Aorta (tissue), 5 donors: ENCODE results near the gene TNFSF9. TPM values are rescaled to one million over a fixed set of nuclear protein-coding genes. Genes with fewer than 3 reads are reported as not detected.
"Not testable (repeated sequence)": the region's sequence is repeated elsewhere in the genome, so short reads cannot be mapped to it uniquely, and the experiment has no call there.

ENCODE experiments used
- ATAC-seq: fragments of 200-7000 bp; cut with Tn5 transposase; one replicate; pipeline ENCODE4 v1.9.1; 2022; ENCODE audit warnings: moderate library complexity; ENCODE audit not compliant: low FRiP score
- DNase-seq, 2 donors: peaks; one replicate each; pipeline ENCODE4 v3.0.0-alpha.2; 2020
- H3K27ac ChIP-seq, 2 donors: one replicate each; pipeline ENCODE4 v1.5.1; 2013; ENCODE audit warnings: low read length in 2 of 2, mild to moderate bottlenecking in 2 of 2, moderate library complexity in 2 of 2, control low read depth in 1 of 2, inconsistent platforms in 1 of 2, low read depth in 1 of 2
- H3K27me3 ChIP-seq, 2 donors: one replicate each; pipeline ENCODE4 v1.6.1; 2013; ENCODE audit warnings: control low read depth in 1 of 2, low read length in 1 of 2, mild to moderate bottlenecking in 1 of 2, moderate library complexity in 1 of 2; ENCODE audit not compliant: insufficient read depth in 2 of 2, control insufficient read depth in 1 of 2
- H3K36me3 ChIP-seq, 2 donors: one replicate each; pipeline ENCODE4 v1.6.1; 2013; ENCODE audit warnings: control low read depth in 1 of 2, low read length in 1 of 2, mild to moderate bottlenecking in 1 of 2; ENCODE audit not compliant: insufficient read depth in 2 of 2, control insufficient read depth in 1 of 2
- H3K4me1 ChIP-seq, 2 donors: one replicate each; pipeline ENCODE4 v1.6.1; 2013; ENCODE audit warnings: low read length in 2 of 2, control low read depth in 1 of 2, mild to moderate bottlenecking in 1 of 2, moderate library complexity in 1 of 2; ENCODE audit not compliant: insufficient read depth in 2 of 2, control insufficient read depth in 1 of 2
- H3K4me3 ChIP-seq, 2 donors: one replicate each; pipeline ENCODE4 v1.5.1; 2013; ENCODE audit warnings: low read length in 2 of 2, control low read depth in 1 of 2, mild to moderate bottlenecking in 1 of 2
- H3K9me3 ChIP-seq: one replicate; pipeline ENCODE4 v1.6.1; 2013; ENCODE audit warnings: mild to moderate bottlenecking, low read length; ENCODE audit not compliant: control insufficient read depth
- WGBS, 2 donors: extraction: QIAGEN DNeasy Blood & Tissue Kit; methylation state at CpG; one replicate each; pipeline ENCODE4 v1.1.7; 2013; 5-methylcytosine and 5-hydroxymethylcytosine counted together
- intact Hi-C, 2 donors: fragments of 100-400 bp; cut with DNase I; formaldehyde crosslinking; loops; one replicate each; pipeline versions ENCODE4 v1.14.2 to v1.15.0; 2022
- polyA plus RNA-seq, 2 donors: library from polyadenylated mRNA; stranded (reverse); fragments of 200-250 nt; gene quantifications; one replicate each; pipeline ENCODE4 v1.2.3, GENCODE V29; 2013
- total RNA-seq, 2 donors: library from RNA; stranded (reverse); fragmentation: NEBNext Ultra II Directional; extraction: Animal tissue kit (Norgen Biotek cat#: 25700); gene quantifications; one replicate each; pipeline ENCODE4 v1.2.1, GENCODE V29; 2021
- donor health status: healthy with polysubstance abuse.
- donor health status: Bipolar disorder and iron deficiency.
- donor health status: DM: no; HTN: no; CAD: no.
- donor health status: DM: no; HTN: no; CAD: no.
- donor health status: DM: yes; HTN: yes; CAD: no.

The TNFSF9 gene
- total and polyA plus RNA-seq, 4 donors, result 1.2 to 1.6 TPM; not detected in 2

DNA sequence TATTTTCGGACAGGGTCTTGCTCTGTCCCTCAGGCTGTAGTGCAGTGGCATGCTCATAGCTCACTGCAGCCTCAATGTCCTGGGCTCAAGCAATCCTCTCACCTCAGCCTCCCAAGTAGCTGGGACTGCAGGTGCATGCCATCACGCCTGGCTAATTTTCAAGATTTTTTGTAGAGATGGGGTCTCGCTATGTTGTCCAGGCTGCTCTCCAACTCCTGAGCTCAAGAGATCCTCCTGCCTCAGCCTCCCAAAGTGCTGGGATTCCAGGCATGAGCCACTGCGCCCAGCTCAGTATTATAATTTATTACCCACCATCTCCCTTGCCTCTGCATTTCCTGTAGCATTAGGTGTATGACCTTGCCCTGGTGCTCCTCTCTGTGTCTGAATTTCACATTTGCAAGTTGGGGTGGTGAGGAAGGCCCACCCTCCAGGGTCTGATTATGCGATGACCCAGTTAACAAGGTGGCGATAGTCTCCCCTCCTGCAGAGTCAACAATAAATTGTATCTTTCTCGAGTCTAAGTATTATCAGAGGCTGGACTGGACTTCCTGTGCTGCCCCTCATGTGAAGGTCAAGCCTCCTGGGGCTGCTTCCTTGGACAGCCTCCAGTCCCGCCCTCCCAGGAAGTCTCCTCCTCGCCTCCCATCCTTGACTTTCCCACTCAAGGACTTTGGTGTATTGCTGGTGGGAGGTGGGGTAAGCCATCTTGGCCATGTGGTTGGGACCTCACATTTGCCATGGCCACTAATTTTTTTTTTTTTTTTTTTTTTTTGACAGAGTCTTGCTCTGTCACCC lies 27.2 kb upstream of the TNFSF9 start:
- intact Hi-C loops, result no loop called here
- Histone ChIP-seq H3K4me3 (no peak overlapping the region), H3K36me3 (no peaks in the 10 kb centered on the region), H3K4me1 (no peaks in the 10 kb centered on the region), H3K9me3 (no peaks in the 10 kb centered on the region), H3K27me3 (no peaks in the 10 kb centered on the region), H3K27ac (no peak overlapping the region)
- DNase-seq (no peak), ATAC-seq (no peak)
- 77 to 79% methylated on average over 9 of the region's 9 CpGs for WGBS, 2 donors

DNA sequence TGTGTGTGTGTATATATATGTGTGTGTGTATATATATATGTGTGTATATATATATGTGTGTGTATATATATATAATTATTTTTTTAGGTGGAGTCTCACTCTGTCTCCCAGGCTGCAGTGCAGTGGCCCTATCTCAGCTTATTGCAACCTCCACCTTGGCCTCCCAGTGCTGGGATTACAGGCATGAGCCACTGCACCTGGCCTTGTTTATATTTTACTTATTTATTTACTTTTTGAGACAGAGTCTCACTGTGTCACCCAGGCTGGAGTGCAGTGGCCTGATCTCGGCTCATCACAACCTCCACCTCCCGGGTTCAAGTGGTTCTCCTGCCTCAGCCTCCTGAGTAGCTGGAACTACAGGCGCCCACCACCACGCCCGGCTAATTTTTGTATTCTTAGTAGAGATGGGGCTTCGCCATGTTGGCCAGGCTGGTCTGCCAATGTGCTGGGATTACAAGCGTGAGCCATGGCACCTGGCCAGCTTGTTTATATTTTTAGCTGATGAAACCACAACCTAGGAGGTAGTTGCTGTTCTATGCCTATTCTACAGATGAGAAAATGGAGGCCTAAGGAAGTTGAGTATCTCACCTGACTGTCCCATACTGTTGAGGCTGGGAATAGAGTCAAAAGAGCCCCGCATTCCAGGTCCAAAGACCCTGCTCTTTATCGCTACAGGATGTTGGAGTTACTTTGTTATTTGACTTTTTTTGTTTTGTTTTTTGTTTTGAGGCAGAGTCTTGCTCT lies 22.6 kb upstream of the TNFSF9 start:
- 84 to 88% methylated on average over 9 of the region's 9 CpGs for WGBS, 2 donors
- DNase-seq, ATAC-seq, H3K4me1 ChIP-seq, intact Hi-C loops, H3K27me3 ChIP-seq, H3K27ac ChIP-seq, H3K4me3 ChIP-seq, H3K9me3 ChIP-seq, H3K36me3 ChIP-seq: not testable (repeated sequence)

- intact Hi-C loops, result no loop called here
- H3K27me3 ChIP-seq, result no peaks in the 10 kb centered on the region
- H3K36me3 ChIP-seq, result no peaks in the 10 kb centered on the region
- DNase-seq (peak in 1 of 2 donors; percentile 54), ATAC-seq (no peak)
- no peak overlapping the region for H3K27ac ChIP-seq
- H3K4me3 ChIP-seq, result no peak overlapping the region
- no peaks in the 10 kb centered on the region for H3K4me1 ChIP-seq
- no peaks in the 10 kb centered on the region for H3K9me3 ChIP-seq
- WGBS, 2 donors, result 48 to 54% methylated on average over 20 of the region's 20 CpGs
Measured at GRCh38 chr19:6509118-6509971, 21.5 kb upstream of the TNFSF9 start.

- no peaks in the 10 kb centered on the region for H3K9me3 ChIP-seq
- intact Hi-C loops, result no loop called here
- H3K27me3 ChIP-seq, result no peaks in the 10 kb centered on the region
- WGBS, 2 donors, result 86 to 88% methylated on average over 7 of the region's 7 CpGs
- no peak for ATAC-seq
- no peak overlapping the region for H3K27ac ChIP-seq
- H3K36me3 ChIP-seq, result no peaks in the 10 kb centered on the region
- no peak for DNase-seq
- no peaks in the 10 kb centered on the region for H3K4me1 ChIP-seq
- no peak overlapping the region for H3K4me3 ChIP-seq
Measured at GRCh38 chr19:6510618-6511017, 20.2 kb upstream of the TNFSF9 start.

DNA sequence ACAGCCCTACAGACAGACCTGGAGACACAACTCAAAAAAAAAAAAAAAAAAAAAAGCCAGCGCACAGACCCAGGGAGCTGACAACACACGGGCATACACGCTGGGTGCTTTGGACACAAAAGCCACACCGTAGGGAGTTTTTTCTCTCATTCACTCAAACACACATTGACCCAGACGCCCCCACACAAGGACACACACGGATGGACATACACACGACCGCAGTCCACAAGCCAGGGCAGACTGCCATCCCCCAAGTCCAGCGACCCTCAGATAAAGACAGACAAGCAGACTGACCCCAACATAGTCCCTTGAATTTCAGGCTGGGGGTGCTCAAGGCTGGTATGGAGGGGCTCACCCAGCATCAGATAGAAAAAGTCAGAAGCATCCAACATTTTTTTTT lies 16.7 kb upstream of the TNFSF9 start:
- WGBS, 2 donors, result 69 to 73% methylated on average over 9 of the region's 9 CpGs
- intact Hi-C loops, result no loop called here
- no peak for ATAC-seq

GRCh38 chr19:6514926-6515544 lies 15.8 kb upstream of the TNFSF9 start:
- no peaks in the 10 kb centered on the region for H3K9me3 ChIP-seq
- WGBS, 2 donors, result 86 to 87% methylated on average over 15 of the region's 15 CpGs
- H3K27me3 ChIP-seq, result no peaks in the 10 kb centered on the region
- no peak overlapping the region for H3K27ac ChIP-seq
- no peaks in the 10 kb centered on the region for H3K4me1 ChIP-seq
- no peaks in the 10 kb centered on the region for H3K36me3 ChIP-seq
- no peak overlapping the region for H3K4me3 ChIP-seq
- no peak for ATAC-seq
- DNase-seq, result no peak
- intact Hi-C loops, result loop anchor here in 1 of 2 donors (5.0 kb wide), 2 partner anchors 117 to 347 kb away; no protein-coding TSS in a partner anchor

More for the DNA sequence above, 16.7 kb upstream of the TNFSF9 start:
- H3K36me3 ChIP-seq, result no peaks in the 10 kb centered on the region
- no peak overlapping the region for H3K4me3 ChIP-seq
- DNase-seq, result no peak
- H3K4me1 ChIP-seq, result no peaks in the 10 kb centered on the region
- H3K27ac ChIP-seq, result no peak overlapping the region
- no peaks in the 10 kb centered on the region for H3K9me3 ChIP-seq
- H3K27me3 ChIP-seq, result no peaks in the 10 kb centered on the region

DNA sequence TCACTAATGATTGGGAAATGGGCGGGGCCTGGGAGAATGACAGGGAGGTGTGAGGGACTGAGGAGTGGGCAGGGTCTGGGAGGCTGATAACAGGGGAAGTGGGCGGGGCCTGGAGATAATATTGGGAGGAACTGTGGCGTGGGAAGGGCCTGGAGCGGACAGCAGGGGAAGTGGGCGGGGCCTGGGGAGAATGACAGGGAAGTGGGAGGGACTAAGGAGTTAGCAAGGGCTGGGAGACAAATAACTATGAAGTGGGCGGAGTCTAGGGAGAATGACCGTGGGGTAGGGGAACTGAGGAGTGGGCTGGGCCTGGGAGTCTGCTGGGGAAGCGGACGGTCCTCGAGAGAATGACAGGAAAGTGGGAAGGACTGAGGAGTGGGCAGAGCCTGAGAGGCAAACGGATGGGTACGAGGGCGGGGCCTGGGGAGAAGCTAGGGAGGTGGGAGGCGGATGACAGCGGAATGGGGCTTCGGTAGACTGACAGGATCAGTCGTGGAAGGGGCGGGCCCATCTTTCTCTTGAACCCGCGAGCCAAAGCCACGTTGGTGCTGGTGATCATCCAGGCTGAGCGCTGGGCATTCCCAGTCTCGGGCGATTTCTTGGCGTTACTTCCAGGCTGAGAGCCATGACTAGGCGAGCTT lies 14.7 kb upstream of the TNFSF9 start:
- Histone ChIP-seq H3K4me3 (peak overlapping the region; percentile 0 to 8), H3K36me3 (no peaks in the 10 kb centered on the region), H3K27ac (no peak overlapping the region), H3K27me3 (no peaks in the 10 kb centered on the region), H3K4me1 (no peaks in the 10 kb centered on the region), H3K9me3 (no peaks in the 10 kb centered on the region)
- ATAC-seq (peak; percentile 90), DNase-seq (peak; percentile 94)
- 2 to 3% methylated on average over 19 to 26 of the region's 26 CpGs for WGBS, 2 donors
- intact Hi-C loops, result loop anchor here in 1 of 2 donors (5.0 kb wide), 2 partner anchors 116 to 346 kb away; no protein-coding TSS in a partner anchor
